DLD1 (cell line): ENCODE results near the gene HRK.
"Not testable (repeated sequence)": the region's sequence is repeated elsewhere in the genome, so short reads cannot be mapped to it uniquely, and the experiment has no call there.

ENCODE experiments used
- in situ Hi-C: cut with HindIII; loops from 2 replicates; pipeline ENCODE4 v1.10.0; 2017; ENCODE audit warnings: low sequenced_read_pairs

Gene HRK

DNA sequence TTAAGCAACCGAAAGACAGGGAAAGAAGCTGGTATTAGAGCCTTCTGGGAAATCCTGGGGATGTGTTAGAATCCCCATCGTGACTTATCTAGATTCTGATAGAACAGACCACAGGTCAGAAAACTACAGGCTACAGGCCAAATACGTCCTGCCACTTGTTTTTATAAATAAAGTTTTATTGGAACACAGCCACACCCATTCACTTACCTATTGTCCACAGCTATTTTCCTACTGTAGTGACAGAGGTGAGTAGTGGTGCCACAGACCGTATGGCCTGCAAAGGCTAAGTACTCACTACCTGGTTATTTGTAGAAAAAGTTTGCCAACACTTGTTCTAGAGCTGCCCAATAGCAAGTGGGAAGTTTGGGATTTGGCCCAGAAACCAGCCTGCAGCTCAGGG, 53.8 kb downstream of the HRK start:
- in situ Hi-C loops = no loop called here

DNA sequence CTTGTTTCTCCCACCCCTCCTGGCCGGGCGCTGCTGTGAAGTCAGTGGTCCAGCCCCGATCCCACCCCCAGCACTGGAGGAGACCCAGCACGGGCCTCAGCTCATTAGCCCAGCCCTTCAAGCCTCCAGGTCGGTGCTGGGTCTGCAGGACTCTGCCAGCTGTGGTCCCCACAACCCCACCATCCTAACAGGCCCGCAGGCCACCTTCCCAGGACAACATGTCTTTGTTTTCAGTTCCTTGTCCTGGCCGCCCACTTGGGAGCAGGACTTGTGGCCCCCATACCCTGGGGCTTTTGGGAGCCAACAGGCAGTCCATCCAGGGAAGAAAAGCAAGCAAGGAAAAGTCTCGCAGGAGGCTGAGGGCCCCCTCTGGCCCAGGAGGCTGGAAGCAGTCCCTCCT, 60.0 kb downstream of the HRK start:
- in situ Hi-C loops = no loop called here

DNA sequence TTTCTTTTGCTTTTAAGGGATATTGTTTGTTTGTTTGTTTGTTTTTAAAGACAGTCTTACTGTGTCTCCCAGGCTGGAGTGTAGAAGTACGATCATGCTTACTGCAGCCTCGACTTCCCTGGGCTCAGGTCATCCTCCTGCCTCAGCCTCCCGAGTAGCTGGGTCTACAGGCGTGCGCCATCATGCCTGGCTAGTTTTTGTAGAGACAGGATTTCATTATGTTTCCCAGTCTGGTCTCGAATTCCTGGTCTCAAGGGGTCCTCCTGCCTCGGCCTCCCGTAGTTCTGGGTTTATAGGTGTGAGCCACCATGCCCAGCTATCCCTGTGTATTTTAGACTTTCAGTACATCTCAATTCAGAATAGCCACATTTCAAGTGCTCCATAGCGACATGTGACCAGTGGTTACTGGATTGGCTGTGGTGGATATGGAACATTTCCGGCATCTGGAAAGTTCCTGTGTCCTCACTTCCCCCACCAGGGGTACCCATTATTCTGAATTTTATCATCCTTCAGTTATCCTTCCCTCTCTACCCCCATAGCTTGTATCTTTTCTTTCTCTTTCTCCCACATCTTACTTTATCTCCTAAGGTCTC, 61.1 kb downstream of the HRK start:
- in situ Hi-C loops = no loop called here

GRCh38 chr12:116818948-116819832, 62.1 kb downstream of the HRK start:
- in situ Hi-C loops = no loop called here

GRCh38 chr12:116818341-116818856, 62.8 kb downstream of the HRK start:
- in situ Hi-C loops = no loop called here

DNA sequence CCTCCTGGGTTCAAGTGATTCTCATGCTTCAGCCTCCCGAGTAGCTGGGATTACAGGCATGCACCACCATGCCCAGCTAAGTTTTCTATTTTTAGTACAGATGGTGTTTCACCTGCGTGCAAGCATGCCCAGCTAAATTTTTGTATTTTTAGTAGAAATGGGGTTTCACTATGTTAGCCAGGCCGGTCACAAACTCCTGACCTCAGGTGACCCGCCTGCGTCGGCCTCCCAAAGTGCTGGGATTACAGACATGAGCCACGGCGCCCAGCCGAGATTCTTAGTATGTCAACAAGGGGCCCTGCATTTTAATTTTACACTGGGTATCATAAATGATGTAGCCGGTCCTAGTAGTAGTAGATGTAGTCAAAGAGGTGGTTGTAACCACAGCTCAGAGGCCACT, 66.5 kb downstream of the HRK start:
- in situ Hi-C loops = not testable (repeated sequence)

DNA sequence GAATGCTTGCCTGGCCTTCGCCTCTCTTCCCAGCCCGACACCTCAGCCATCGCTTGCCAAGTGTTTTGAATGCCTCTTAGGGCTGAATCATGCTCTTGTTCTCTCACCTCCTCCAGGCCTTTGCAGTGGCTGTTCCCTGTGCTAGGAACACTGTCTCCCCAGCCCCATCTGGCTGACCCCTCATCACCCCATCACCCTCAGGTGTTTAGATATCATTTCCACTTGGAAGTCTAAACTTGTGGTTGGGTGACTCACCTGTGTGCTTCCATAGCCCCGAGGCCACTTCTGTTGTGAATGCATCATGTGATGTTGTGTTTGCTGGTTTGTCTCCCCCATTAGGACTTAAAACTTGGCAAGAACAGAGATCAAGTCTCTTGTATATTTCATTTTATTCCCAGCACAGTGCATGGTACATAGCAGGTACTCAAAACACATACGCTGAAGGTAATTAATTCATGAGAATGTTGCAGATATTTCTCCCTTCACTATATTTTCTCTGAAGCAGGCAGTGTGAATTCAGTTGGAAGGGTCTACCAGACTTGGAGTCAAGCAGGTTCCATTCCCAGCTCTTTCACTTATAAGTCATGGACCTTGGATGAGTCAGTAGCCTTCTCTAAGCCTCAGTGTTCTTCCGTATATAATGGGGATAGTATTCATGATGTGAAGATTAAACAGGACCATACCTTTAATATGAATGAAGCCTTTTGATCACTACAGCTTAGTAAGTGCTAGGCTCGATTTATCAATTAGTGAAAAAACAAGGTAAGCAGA, 67.8 kb downstream of the HRK start:
- in situ Hi-C loops = no loop called here

GRCh38 chr12:116812238-116812637, 69.0 kb downstream of the HRK start:
- in situ Hi-C loops = no loop called here

DNA sequence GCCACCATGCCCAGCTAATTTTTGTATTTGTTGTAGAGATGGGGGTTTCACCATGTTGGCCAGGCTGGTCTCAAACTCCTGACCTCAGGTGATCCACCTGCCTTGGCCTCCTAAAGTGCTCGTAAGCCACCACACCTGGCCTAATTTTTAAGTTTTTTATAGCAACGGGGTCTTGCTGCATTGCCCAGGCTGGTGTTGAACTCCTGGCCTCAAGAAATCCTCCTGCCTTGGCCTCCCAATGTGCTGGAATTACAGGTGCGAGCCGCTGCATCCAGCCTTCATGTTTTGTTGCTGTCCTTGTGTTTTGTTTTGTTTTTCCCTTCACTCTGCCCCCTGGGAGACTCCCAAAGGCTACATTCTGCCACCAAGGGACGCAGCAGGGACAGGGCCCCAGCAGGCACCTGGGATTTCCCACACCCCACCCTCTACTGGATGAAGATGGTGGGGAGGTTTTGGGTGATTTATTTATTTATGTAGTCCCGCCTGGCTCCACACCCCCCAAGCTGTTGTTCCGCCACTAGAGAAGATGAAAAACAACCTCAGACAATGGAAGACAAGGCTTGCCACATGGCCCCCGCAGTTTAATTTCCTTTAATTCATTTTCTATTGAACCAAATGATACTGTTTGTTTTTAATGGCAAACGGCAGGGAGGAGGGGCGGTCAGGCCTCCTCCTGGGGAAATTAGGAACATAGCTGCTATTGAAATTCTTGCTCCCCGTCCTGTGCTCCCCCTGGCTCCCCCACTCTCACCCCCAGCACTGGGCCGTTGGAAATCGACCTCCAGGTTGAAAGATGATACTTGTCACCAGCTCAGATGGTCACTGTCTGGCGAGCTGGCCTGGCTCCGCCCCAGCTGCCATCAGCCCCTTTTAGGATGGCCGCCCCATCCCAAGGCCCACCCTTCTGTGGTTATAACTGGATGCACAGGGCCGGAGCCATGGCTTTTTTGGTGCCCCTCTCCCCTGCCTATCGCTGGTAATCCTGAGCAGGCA, 72.8 kb downstream of the HRK start:
- in situ Hi-C loops = no loop called here

DNA sequence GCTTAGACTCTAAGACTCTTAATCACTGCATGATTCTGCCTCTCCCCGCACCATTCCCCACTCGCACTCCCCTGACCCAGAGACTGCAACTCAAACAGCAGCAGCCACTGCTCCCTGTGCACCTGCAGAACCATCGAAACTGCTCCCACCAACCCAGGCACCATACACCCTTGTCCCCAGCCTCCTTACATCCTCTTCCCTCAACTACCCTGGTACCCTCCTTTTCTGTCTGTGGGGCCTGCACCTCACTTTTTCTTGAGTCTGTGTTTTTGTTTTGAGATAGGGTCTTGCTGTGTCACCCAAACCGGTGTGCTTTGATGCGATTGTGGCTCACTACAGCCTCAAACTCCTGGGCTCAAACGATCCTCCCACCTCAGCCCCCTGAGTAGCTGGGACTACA, 73.7 kb downstream of the HRK start:
- in situ Hi-C loops = no loop called here

DNA sequence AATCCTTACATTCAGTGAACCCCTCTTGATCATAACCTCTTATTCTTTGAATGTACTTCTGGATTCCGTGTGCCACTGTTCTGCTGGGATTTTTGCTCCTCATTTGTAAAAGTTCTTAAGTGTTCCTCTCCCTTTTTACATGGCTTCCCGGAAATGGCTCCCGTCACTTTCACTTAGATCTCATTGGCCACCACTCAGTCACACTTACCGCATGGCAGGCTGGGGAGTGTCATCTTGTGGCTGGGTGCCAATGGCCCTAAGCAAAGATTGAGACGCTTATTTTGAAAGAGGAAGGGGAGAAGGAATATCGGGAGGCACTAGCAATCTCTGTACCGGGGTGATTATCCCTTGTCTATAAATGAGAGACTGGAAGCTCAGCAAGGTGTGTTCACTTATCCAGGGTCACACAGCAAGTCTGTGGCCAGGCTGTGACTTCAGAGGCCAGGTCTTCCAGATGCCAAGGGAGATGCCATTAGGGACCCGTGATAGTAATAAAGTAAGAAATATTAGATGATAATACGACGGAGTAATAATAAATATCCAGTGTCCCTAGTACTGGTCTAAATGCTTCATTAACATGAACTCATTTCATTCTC, 74.3 kb downstream of the HRK start:
- in situ Hi-C loops = no loop called here
